ENCODE results near the gene HOMER2.

Gene HOMER2

GRCh38 chr15:82933576-82933975, 18.9 kb downstream of the HOMER2 start:
- TF ChIP-seq ZFP30 (CRISPR knock-in tag; IDR thresholded peaks at IDR 0.05) (no peak), ZC3H10 (CRISPR knock-in tag; IDR thresholded peaks at IDR 0.05) (no peak), ARNTL (CRISPR knock-in tag; IDR thresholded peaks at IDR 0.05; ENCODE audit: borderline replicate concordance, low read depth) (no peak), BACH2 (CRISPR knock-in tag; IDR thresholded peaks at IDR 0.05; ENCODE audit: borderline replicate concordance) (no peak), CSDC2 (CRISPR knock-in tag; IDR thresholded peaks at IDR 0.05) (no peak)
- TF ChIP-seq, protein P1, sequence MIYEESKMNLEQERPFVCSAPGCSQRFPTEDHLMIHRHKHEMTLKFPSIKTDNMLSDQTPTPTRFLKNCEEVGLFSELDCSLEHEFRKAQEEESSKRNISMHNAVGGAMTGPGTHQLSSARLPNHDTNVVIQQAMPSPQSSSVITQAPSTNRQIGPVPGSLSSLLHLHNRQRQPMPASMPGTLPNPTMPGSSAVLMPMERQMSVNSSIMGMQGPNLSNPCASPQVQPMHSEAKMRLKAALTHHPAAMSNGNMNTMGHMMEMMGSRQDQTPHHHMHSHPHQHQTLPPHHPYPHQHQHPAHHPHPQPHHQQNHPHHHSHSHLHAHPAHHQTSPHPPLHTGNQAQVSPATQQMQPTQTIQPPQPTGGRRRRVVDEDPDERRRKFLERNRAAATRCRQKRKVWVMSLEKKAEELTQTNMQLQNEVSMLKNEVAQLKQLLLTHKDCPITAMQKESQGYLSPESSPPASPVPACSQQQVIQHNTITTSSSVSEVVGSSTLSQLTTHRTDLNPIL (CRISPR knock-in tag; IDR thresholded peaks at IDR 0.05; ENCODE audit: low read depth) = no peak
- peak; percentile 20; the same call in 1 of the 3 replicates for ATAC-seq

DNA sequence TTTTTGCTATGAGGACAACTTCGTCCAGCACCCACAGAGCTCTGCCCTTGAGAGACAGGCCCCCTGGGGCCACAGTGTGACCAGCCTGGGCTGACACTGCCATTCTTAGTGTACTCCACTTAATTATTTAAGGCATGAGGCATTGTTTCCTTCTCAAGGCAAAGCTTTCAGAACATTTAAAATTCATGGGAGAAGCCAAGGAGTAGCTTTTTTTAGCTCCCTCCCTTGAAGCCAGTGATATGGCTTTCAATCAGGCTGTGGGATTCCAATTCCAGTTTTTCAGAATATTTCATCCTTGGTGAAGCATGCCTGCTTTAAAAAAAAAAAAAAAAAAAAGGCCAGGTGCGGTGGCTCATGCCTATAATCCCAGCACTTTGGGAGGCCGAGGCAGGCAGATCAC, 21.3 kb downstream of the HOMER2 start:
- ATAC-seq = no peak

DNA sequence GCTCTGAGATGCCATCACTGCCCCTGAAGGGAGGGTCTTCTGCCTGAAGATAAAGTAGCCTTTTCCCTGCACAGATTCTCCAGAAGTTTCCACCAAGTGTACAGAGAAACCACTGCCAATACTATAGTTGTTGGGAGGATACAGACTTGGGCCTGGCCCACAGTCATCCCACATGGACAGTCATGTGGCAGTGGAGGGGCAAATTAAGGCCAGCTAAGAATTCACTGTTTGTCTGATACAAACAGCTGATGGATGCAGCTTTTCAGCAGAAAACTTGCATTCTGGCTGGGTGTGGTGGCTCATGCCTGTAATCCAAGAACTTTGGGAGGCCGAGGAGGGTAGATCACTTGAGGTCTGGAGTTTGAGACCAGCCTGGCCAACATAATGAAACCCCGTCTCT, 22.1 kb downstream of the HOMER2 start:
- TF ChIP-seq ZFP3 (CRISPR knock-in tag; IDR thresholded peaks at IDR 0.05) (no peak), ZC3H10 (CRISPR knock-in tag; IDR thresholded peaks at IDR 0.05) (no peak), ARNTL (CRISPR knock-in tag; IDR thresholded peaks at IDR 0.05; ENCODE audit: borderline replicate concordance, low read depth) (no peak), OSR1 (CRISPR knock-in tag; IDR thresholded peaks at IDR 0.05) (no peak), ZNF565 (CRISPR knock-in tag; conservative IDR thresholded peaks at IDR 0.05; ENCODE audit: low read depth) (no peak), SNAI2 (CRISPR knock-in tag; IDR thresholded peaks at IDR 0.05) (no peak), ZFP30 (CRISPR knock-in tag; IDR thresholded peaks at IDR 0.05) (no peak), CSDC2 (CRISPR knock-in tag; IDR thresholded peaks at IDR 0.05) (no peak)
- TF ChIP-seq, protein P2, sequence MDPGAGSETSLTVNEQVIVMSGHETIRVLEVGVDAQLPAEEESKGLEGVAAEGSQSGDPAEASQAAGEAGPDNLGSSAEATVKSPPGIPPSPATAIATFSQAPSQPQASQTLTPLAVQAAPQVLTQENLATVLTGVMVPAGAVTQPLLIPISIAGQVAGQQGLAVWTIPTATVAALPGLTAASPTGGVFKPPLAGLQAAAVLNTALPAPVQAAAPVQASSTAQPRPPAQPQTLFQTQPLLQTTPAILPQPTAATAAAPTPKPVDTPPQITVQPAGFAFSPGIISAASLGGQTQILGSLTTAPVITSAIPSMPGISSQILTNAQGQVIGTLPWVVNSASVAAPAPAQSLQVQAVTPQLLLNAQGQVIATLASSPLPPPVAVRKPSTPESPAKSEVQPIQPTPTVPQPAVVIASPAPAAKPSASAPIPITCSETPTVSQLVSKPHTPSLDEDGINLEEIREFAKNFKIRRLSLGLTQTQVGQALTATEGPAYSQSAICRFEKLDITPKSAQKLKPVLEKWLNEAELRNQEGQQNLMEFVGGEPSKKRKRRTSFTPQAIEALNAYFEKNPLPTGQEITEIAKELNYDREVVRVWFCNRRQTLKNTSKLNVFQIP (CRISPR knock-in tag; IDR thresholded peaks at IDR 0.05; ENCODE audit: borderline replicate concordance, low read depth) = no peak
- ATAC-seq = no peak

More for the DNA sequence above, 21.3 kb downstream of the HOMER2 start:
- no peak for TF ChIP-seq RARB (CRISPR knock-in tag; IDR thresholded peaks at IDR 0.05)
- no peak for TF ChIP-seq ZFP3 (CRISPR knock-in tag; IDR thresholded peaks at IDR 0.05)
- no peak for TF ChIP-seq ZC3H10 (CRISPR knock-in tag; IDR thresholded peaks at IDR 0.05)
- TF ChIP-seq SNAI2 (CRISPR knock-in tag; IDR thresholded peaks at IDR 0.05) = no peak
- TF ChIP-seq TOX (CRISPR knock-in tag; IDR thresholded peaks at IDR 0.05; ENCODE audit: borderline replicate concordance) = no peak
- TF ChIP-seq GLIS3 (CRISPR knock-in tag; IDR thresholded peaks at IDR 0.05) = no peak
- TF ChIP-seq CSDC2 (CRISPR knock-in tag; IDR thresholded peaks at IDR 0.05) = no peak
- TF ChIP-seq TCF4 (CRISPR knock-in tag; IDR thresholded peaks at IDR 0.05; ENCODE audit: borderline replicate concordance) = no peak
- TF ChIP-seq, protein P2 (CRISPR knock-in tag; IDR thresholded peaks at IDR 0.05; ENCODE audit: borderline replicate concordance, low read depth) = no peak
- TF ChIP-seq ARNTL (CRISPR knock-in tag; IDR thresholded peaks at IDR 0.05; ENCODE audit: borderline replicate concordance, low read depth) = no peak
- TF ChIP-seq ZNF8 (CRISPR knock-in tag; IDR thresholded peaks at IDR 0.05) = no peak
- TF ChIP-seq, protein P1 (CRISPR knock-in tag; IDR thresholded peaks at IDR 0.05; ENCODE audit: low read depth) = no peak
- TF ChIP-seq ZNF70 (CRISPR knock-in tag; IDR thresholded peaks at IDR 0.05) = no peak

DNA sequence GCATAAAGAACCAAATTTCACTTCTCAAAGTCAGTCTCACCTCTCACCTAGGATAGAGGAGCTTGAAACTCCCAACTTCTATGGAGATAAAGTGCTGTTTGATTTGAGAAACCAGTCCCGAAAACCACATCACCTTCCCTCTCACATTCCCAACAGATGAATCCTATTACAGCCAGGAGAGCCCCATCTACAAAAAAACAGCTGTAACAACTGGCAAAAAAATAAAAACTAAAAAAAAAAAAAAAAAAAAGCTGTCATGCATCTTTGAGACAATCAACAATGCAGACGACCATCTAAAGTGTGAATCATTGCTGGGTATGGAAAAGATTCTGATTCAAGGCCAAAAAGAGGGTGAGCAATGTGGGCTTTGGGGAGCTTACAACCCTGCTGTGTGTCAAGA, 23.8 kb downstream of the HOMER2 start:
- ATAC-seq = no peak

More for the DNA sequence above, 23.8 kb downstream of the HOMER2 start:
- TF ChIP-seq TCF4 (CRISPR knock-in tag; IDR thresholded peaks at IDR 0.05; ENCODE audit: borderline replicate concordance) (no peak), ISL1 (CRISPR knock-in tag; IDR thresholded peaks at IDR 0.05) (no peak), SNAI2 (CRISPR knock-in tag; IDR thresholded peaks at IDR 0.05) (no peak), GLIS3 (CRISPR knock-in tag; IDR thresholded peaks at IDR 0.05) (no peak), ZFP3 (CRISPR knock-in tag; IDR thresholded peaks at IDR 0.05) (no peak), ZNF8 (CRISPR knock-in tag; IDR thresholded peaks at IDR 0.05) (no peak), PATZ1 (CRISPR knock-in tag; IDR thresholded peaks at IDR 0.05; ENCODE audit: borderline replicate concordance) (no peak), ZC3H10 (CRISPR knock-in tag; IDR thresholded peaks at IDR 0.05) (no peak), ZNF70 (CRISPR knock-in tag; IDR thresholded peaks at IDR 0.05) (no peak), ESRRG (CRISPR knock-in tag; IDR thresholded peaks at IDR 0.05) (no peak)
- TF ChIP-seq, protein P2 (CRISPR knock-in tag; IDR thresholded peaks at IDR 0.05; ENCODE audit: borderline replicate concordance, low read depth) = no peak

Measured in SK-N-SH treated with all-trans-retinoic acid at 6 μM for 48 hours (cell line).